K562 (cell line): Measurements from ENCODE around the gene SLIT1. TPM values are rescaled to one million over a fixed set of nuclear protein-coding genes. Genes with fewer than 3 reads are reported as not detected.

Experiments
- IRF1 ChIP-seq: sonication (generic); formaldehyde crosslinking; IDR thresholded peaks from 2 replicates; pipeline ENCODE4 v1.8.0; 2022; ENCODE audit warnings: missing genetic modification reagents, mild to moderate bottlenecking, borderline replicate concordance
- RAD21 ChIP-seq, 2 experiments: fragments of 250-450 bp in 1 of 2; fragments of 450-650 bp in 1 of 2; sonication (Bioruptor Pico) in 1 of 2; formaldehyde crosslinking in 1 of 2; IDR thresholded peaks in 1 of 2; conservative IDR thresholded peaks in 1 of 2; 2 replicates each; pipeline versions ENCODE4 v1.4.0 to v1.8.0; 2020 to 2022; ENCODE audit warnings: mild to moderate bottlenecking in 2 of 2, moderate library complexity in 1 of 2
- ZNF609 ChIP-seq: sonication (generic); formaldehyde crosslinking; IDR thresholded peaks from 2 replicates; pipeline ENCODE4 v1.8.1; 2023; ENCODE audit warnings: missing genetic modification reagents, mild to moderate bottlenecking, borderline replicate concordance
- polyA plus RNA-seq, 8 experiments: library from polyadenylated mRNA; depleted of rRNA in 4 of 8; stranded (reverse) in 5 of 8; unstranded in 3 of 8; fragments of >200 nt; fragmentation: Nextera tagmentation in 2 of 8; fragmentation: Illumina TruSeq in 1 of 8; extraction: Ambion mirVana in 2 of 8; extraction: Trizol in 1 of 8; gene quantifications; 2 replicates each; pipeline versions ENCODE4 v1.2.1 to v1.2.3, GENCODE V29; 2011 to 2014; ENCODE audit warnings: inconsistent platforms in 1 of 8, missing spikeins in 1 of 8
- total RNA-seq, 7 experiments: library from RNA; depleted of rRNA in 6 of 7; stranded (reverse); fragments of >200 nt in 6 of 7; fragmentation: Illumina TruSeq in 2 of 7; extraction: Trizol in 2 of 7; gene quantifications; 2 replicates each; pipeline versions ENCODE4 v1.2.1 to v1.2.3, GENCODE V29; 2011 to 2021; ENCODE audit warnings: low replicate concordance in 1 of 7

Gene SLIT1
- total and polyA plus RNA-seq, 9 of the 15 experiments (the other 6 are each of a cell fraction or from before 2014, with no cell fraction given) = 0.01 to 0.11 (median 0.04) TPM; not detected in 3

- TF ChIP-seq ZNF609 (CRISPR knock-in tag) (0 out of 2 replicates have a peak, but pooled peaks have one; percentile 49), IRF1 (CRISPR knock-in tag) (no peak), RAD21 (CRISPR knock-in tag; conservative IDR thresholded peaks at IDR 0.05 in 1 of 2, IDR thresholded peaks at IDR 0.05 in 1 of 2) (peak; percentile 63 to 82)
Observed at GRCh38 chr10:97072851-97073665, 112.7 kb downstream of the SLIT1 start (continued).
